H1 (cell line): ENCODE measurements around the gene PLD3. TPM values are rescaled to one million over a fixed set of nuclear protein-coding genes. Genes with fewer than 3 reads are reported as not detected.

Experiments
- CTBP2 ChIP-seq: IDR thresholded peaks from 2 replicates; pipeline ENCODE4 v1.7.0; 2011; ENCODE audit warnings: borderline replicate concordance, mild to moderate bottlenecking, moderate library complexity, mixed read lengths, low read length; ENCODE audit not compliant: insufficient read depth, insufficient read length
- KDM1A ChIP-seq: fragments of 200-600, 300-600 bp; sonication (generic); IDR thresholded peaks from 2 replicates; pipeline ENCODE4 v1.7.1; 2016; ENCODE audit warnings: mild to moderate bottlenecking, low read length, borderline replicate concordance
- PHF8 ChIP-seq: fragments of 200-600 bp; sonication (generic); conservative IDR thresholded peaks from 2 replicates; pipeline ENCODE4 v1.7.1; 2012; ENCODE audit warnings: low read depth, mild to moderate bottlenecking, inconsistent platforms, low read length, moderate library complexity
- SAP30 ChIP-seq: fragments of 300-600 bp; sonication (generic); IDR thresholded peaks from 2 replicates; pipeline ENCODE4 v1.7.1; 2012; ENCODE audit warnings: low read length, moderate library complexity, mild to moderate bottlenecking, inconsistent platforms; ENCODE audit not compliant: insufficient read depth, insufficient replicate concordance
- TCF12 ChIP-seq: IDR thresholded peaks from 2 replicates; pipeline ENCODE4 v1.6.1; 2011; ENCODE audit warnings: low read depth, mild to moderate bottlenecking, low read length
- YY1 ChIP-seq: IDR thresholded peaks from 2 replicates; pipeline ENCODE4 v1.6.1; 2011; ENCODE audit warnings: low read depth, mild to moderate bottlenecking, low read length
- polyA plus RNA-seq, 7 experiments: library from polyadenylated mRNA; depleted of rRNA in 3 of 7; stranded (reverse) in 5 of 7; unstranded in 2 of 7; fragments of >200 nt in 5 of 7; fragments of 200-250 nt in 2 of 7; gene quantifications; 1 replicate in 5 of 7; 2 replicates in 1 of 7; 4 replicates in 1 of 7; pipeline versions ENCODE4 v1.2.1 to v1.2.3, GENCODE V29; 2011 to 2013; ENCODE audit warnings: missing spikeins in 2 of 7, mixed read lengths in 2 of 7
- total RNA-seq: library from RNA; stranded (reverse); fragmentation: NEBNext Ultra II Directional; extraction: Animal tissue kit (Norgen Biotek cat#: 25700); gene quantifications from 2 replicates; pipeline ENCODE4 v1.2.1, GENCODE V29; 2021
- TF ChIP-seq, protein P1 (sequence below): fragments of 300-600 bp; sonication (generic); IDR thresholded peaks from 2 replicates; pipeline ENCODE4 v1.7.1; 2012; ENCODE audit warnings: low read length, moderate library complexity, mild to moderate bottlenecking, inconsistent platforms; ENCODE audit not compliant: insufficient replicate concordance
- TF ChIP-seq, protein P2 (sequence below): IDR thresholded peaks from 2 replicates; pipeline ENCODE4 v1.6.1; 2012; ENCODE audit warnings: inconsistent platforms
- TF ChIP-seq, protein P3 (sequence below): IDR thresholded peaks from 2 replicates; pipeline ENCODE4 v1.6.1; 2011; ENCODE audit warnings: low read length, improper control_type of control experiment

The PLD3 gene
- total and polyA plus RNA-seq, 2 of the 8 experiments (the other 6 are each of a cell fraction or from before 2014, with no cell fraction given) = 180 to 543 TPM

DNA sequence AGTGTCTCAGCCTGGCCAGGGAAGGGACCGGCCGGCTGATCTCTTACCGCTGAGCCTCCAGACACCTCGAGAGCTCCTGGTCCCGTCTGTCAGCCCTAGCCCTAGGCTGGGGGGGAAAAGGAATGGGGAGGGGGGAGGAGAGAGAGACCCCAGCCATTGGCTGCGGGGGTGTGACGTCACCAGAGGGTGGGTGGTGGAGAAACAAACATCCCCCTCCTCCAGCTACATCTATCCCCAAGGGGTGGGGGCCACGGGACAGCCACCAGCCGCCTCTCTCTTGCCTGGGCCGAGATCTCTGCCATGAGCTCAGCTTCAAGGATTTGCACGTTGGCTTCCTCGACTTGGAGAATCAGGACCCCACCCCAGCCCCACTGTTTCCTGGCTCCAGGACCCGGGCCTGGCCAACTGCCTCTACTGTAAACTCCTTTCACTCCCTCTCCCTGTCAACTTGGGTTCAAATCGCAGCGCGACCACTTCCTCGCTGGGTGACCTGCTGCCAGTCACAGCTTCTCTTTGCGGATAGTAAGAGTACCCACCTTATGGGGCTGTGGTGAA lies 64.9 kb downstream of the PLD3 start, which contains the start of gene PRX (continued):
- TF ChIP-seq, protein P1, sequence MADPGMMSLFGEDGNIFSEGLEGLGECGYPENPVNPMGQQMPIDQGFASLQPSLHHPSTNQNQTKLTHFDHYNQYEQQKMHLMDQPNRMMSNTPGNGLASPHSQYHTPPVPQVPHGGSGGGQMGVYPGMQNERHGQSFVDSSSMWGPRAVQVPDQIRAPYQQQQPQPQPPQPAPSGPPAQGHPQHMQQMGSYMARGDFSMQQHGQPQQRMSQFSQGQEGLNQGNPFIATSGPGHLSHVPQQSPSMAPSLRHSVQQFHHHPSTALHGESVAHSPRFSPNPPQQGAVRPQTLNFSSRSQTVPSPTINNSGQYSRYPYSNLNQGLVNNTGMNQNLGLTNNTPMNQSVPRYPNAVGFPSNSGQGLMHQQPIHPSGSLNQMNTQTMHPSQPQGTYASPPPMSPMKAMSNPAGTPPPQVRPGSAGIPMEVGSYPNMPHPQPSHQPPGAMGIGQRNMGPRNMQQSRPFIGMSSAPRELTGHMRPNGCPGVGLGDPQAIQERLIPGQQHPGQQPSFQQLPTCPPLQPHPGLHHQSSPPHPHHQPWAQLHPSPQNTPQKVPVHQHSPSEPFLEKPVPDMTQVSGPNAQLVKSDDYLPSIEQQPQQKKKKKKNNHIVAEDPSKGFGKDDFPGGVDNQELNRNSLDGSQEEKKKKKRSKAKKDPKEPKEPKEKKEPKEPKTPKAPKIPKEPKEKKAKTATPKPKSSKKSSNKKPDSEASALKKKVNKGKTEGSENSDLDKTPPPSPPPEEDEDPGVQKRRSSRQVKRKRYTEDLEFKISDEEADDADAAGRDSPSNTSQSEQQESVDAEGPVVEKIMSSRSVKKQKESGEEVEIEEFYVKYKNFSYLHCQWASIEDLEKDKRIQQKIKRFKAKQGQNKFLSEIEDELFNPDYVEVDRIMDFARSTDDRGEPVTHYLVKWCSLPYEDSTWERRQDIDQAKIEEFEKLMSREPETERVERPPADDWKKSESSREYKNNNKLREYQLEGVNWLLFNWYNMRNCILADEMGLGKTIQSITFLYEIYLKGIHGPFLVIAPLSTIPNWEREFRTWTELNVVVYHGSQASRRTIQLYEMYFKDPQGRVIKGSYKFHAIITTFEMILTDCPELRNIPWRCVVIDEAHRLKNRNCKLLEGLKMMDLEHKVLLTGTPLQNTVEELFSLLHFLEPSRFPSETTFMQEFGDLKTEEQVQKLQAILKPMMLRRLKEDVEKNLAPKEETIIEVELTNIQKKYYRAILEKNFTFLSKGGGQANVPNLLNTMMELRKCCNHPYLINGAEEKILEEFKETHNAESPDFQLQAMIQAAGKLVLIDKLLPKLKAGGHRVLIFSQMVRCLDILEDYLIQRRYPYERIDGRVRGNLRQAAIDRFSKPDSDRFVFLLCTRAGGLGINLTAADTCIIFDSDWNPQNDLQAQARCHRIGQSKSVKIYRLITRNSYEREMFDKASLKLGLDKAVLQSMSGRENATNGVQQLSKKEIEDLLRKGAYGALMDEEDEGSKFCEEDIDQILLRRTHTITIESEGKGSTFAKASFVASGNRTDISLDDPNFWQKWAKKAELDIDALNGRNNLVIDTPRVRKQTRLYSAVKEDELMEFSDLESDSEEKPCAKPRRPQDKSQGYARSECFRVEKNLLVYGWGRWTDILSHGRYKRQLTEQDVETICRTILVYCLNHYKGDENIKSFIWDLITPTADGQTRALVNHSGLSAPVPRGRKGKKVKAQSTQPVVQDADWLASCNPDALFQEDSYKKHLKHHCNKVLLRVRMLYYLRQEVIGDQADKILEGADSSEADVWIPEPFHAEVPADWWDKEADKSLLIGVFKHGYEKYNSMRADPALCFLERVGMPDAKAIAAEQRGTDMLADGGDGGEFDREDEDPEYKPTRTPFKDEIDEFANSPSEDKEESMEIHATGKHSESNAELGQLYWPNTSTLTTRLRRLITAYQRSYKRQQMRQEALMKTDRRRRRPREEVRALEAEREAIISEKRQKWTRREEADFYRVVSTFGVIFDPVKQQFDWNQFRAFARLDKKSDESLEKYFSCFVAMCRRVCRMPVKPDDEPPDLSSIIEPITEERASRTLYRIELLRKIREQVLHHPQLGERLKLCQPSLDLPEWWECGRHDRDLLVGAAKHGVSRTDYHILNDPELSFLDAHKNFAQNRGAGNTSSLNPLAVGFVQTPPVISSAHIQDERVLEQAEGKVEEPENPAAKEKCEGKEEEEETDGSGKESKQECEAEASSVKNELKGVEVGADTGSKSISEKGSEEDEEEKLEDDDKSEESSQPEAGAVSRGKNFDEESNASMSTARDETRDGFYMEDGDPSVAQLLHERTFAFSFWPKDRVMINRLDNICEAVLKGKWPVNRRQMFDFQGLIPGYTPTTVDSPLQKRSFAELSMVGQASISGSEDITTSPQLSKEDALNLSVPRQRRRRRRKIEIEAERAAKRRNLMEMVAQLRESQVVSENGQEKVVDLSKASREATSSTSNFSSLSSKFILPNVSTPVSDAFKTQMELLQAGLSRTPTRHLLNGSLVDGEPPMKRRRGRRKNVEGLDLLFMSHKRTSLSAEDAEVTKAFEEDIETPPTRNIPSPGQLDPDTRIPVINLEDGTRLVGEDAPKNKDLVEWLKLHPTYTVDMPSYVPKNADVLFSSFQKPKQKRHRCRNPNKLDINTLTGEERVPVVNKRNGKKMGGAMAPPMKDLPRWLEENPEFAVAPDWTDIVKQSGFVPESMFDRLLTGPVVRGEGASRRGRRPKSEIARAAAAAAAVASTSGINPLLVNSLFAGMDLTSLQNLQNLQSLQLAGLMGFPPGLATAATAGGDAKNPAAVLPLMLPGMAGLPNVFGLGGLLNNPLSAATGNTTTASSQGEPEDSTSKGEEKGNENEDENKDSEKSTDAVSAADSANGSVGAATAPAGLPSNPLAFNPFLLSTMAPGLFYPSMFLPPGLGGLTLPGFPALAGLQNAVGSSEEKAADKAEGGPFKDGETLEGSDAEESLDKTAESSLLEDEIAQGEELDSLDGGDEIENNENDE = no peak
- TF ChIP-seq, protein P2, sequence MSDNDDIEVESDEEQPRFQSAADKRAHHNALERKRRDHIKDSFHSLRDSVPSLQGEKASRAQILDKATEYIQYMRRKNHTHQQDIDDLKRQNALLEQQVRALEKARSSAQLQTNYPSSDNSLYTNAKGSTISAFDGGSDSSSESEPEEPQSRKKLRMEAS = no peak
- TF ChIP-seq TCF12 (no peak), YY1 (no peak), CTBP2 (no peak), PHF8 (no peak), SAP30 (no peak), KDM1A (no peak)
- TF ChIP-seq, protein P3, sequence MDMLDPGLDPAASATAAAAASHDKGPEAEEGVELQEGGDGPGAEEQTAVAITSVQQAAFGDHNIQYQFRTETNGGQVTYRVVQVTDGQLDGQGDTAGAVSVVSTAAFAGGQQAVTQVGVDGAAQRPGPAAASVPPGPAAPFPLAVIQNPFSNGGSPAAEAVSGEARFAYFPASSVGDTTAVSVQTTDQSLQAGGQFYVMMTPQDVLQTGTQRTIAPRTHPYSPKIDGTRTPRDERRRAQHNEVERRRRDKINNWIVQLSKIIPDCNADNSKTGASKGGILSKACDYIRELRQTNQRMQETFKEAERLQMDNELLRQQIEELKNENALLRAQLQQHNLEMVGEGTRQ = no peak
